Keratinocyte (primary cell): ENCODE measurements around the gene TENM4.
"Not testable (repeated sequence)": the region's sequence is repeated elsewhere in the genome, so short reads cannot be mapped to it uniquely, and the experiment has no call there.

ENCODE experiments used
- EZH2 ChIP-seq: IDR thresholded peaks from one replicate; pipeline ENCODE4 v1.6.1; 2012; ENCODE audit warnings: inconsistent platforms, mild to moderate bottlenecking, low read length, moderate library complexity
- TF ChIP-seq, protein P1 (sequence below), 3 experiments: IDR thresholded peaks in 1 of 3; conservative IDR thresholded peaks in 1 of 3; optimal IDR thresholded peaks in 1 of 3; 2 replicates in 2 of 3; 3 replicates in 1 of 3; pipeline versions ENCODE3 to v1.5.1; 2011; ENCODE audit warnings: low read length in 3 of 3, mild to moderate bottlenecking in 3 of 3, moderate library complexity in 2 of 3, control low read depth in 1 of 3, inconsistent platforms in 1 of 3; ENCODE audit not compliant: insufficient read depth in 2 of 3; ENCODE audit errors: extremely low read depth in 1 of 3

DNA sequence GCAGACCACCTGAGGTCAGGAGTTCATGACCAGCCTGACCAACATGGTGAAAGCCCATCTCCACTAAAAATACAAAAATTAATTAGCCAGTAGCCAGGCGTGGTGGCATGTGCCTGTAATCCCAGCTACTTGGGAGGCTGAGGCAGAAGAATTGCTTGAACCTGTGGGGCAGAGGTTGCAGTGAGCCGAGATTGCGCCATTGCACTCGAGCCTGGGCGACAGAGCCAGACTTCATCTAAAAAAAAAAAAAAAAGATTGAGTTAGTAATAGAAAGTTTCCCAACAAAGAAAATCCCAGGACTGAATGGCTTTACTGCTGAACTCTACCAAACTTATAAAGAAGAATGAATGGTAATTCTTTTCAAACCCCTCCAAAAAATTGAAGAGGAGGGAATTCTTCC is 803.3 kb downstream of the TENM4 start:
- TF ChIP-seq, protein P1, sequence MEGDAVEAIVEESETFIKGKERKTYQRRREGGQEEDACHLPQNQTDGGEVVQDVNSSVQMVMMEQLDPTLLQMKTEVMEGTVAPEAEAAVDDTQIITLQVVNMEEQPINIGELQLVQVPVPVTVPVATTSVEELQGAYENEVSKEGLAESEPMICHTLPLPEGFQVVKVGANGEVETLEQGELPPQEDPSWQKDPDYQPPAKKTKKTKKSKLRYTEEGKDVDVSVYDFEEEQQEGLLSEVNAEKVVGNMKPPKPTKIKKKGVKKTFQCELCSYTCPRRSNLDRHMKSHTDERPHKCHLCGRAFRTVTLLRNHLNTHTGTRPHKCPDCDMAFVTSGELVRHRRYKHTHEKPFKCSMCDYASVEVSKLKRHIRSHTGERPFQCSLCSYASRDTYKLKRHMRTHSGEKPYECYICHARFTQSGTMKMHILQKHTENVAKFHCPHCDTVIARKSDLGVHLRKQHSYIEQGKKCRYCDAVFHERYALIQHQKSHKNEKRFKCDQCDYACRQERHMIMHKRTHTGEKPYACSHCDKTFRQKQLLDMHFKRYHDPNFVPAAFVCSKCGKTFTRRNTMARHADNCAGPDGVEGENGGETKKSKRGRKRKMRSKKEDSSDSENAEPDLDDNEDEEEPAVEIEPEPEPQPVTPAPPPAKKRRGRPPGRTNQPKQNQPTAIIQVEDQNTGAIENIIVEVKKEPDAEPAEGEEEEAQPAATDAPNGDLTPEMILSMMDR (optimal IDR thresholded peaks at IDR 0.05 in 1 of 3, IDR thresholded peaks at IDR 0.05 in 1 of 3, conservative IDR thresholded peaks at IDR 0.05 in 1 of 3; ENCODE audit: extremely low read depth in 1 of 3, insufficient read depth in 2 of 3, low read length in 3 of 3), result not testable (repeated sequence)
- TF ChIP-seq EZH2, result not testable (repeated sequence)
